ENCODE measurements around the gene C12orf43.

The C12orf43 gene

DNA sequence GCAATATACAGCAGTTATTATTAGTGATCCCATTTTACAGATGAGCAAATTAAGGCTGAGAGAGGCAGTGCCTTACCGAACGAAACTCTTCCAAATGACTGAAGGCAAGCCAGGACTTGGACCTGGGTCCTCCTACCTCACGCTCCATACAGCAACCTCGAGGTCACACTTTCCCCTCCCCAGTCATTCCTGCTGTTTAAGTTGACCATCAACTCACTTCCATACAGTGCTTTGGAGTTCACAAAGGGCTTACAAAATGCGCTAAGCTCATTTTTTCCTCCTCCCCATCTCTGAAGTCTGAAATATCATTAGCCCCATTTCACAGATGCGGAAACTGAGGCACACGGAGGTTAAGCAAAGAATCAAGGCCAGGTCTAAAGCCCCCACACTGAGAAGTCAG lies 33.6 kb downstream of the C12orf43 start:
- H3K4me1 ChIP-seq (ENCODE audit: control insufficient read depth, low read length), result no peaks in the 10 kb centered on the region
- no peak overlapping the region for H3K27ac ChIP-seq (ENCODE audit: low read depth, low read length)
- no peaks in the 10 kb centered on the region for H3K79me2 ChIP-seq (ENCODE audit: control insufficient read depth, low read length)

DNA sequence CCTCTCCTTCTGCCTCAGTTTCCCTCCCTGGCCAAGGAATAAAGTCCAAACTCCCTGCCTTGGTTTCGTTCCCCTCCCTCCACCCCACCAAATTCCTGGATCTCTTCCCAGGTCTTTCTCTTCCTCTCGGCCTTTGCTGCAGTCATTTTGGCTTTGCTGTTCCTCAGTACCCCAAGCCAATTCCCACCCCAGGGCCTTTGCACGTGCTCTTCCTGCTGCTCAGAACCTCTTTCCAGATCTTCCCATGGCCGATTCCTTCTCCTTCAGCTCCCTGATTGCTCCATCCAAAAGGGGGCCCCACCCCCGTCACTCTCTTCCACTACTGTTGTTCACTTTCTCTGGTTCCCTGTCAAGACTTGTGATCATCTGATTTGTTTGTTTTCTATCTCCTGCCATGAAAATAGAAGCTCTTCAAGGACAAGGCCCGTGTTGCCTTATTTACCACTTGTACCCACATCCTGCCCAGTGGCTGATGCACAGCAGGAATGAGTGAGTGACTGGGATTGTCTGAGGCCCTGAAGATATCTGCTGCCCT lies 34.8 kb downstream of the C12orf43 start:
- Histone ChIP-seq H3K4me1 (ENCODE audit: control insufficient read depth, low read length) (no peaks in the 10 kb centered on the region), H3K79me2 (ENCODE audit: control insufficient read depth, low read length) (no peaks in the 10 kb centered on the region)

More for the DNA sequence above, 33.6 kb downstream of the C12orf43 start:
- no peaks in the 10 kb centered on the region for H3K9me3 ChIP-seq (ENCODE audit: control insufficient read depth, insufficient read depth, low read length)
- H4K20me1 ChIP-seq (ENCODE audit: control insufficient read depth, insufficient read depth, low read depth, low read length), result no peaks in the 10 kb centered on the region
- TF ChIP-seq, protein P1, sequence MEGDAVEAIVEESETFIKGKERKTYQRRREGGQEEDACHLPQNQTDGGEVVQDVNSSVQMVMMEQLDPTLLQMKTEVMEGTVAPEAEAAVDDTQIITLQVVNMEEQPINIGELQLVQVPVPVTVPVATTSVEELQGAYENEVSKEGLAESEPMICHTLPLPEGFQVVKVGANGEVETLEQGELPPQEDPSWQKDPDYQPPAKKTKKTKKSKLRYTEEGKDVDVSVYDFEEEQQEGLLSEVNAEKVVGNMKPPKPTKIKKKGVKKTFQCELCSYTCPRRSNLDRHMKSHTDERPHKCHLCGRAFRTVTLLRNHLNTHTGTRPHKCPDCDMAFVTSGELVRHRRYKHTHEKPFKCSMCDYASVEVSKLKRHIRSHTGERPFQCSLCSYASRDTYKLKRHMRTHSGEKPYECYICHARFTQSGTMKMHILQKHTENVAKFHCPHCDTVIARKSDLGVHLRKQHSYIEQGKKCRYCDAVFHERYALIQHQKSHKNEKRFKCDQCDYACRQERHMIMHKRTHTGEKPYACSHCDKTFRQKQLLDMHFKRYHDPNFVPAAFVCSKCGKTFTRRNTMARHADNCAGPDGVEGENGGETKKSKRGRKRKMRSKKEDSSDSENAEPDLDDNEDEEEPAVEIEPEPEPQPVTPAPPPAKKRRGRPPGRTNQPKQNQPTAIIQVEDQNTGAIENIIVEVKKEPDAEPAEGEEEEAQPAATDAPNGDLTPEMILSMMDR (IDR thresholded peaks at IDR 0.05; ENCODE audit: low read depth, low read length, poor library complexity, severe bottlenecking), result no peak
- TF ChIP-seq EZH2phosphoT487 (IDR thresholded peaks at IDR 0.05; ENCODE audit: borderline replicate concordance, low read length), result no peak
- no peak overlapping the region for H3K4me2 ChIP-seq (ENCODE audit: low read length)
- H3K27me3 ChIP-seq (ENCODE audit: control insufficient read depth, low read length), result no peaks in the 10 kb centered on the region
- H3K9me2 ChIP-seq (replicated peaks; ENCODE audit: control insufficient read depth, low read length), result no peaks in the 10 kb centered on the region
- no peaks in the 10 kb centered on the region for H3K36me3 ChIP-seq (ENCODE audit: control insufficient read depth, low read length)
- H3K4me3 ChIP-seq (ENCODE audit: low read length), result no peak overlapping the region
- no peaks in the 10 kb centered on the region for H3F3A ChIP-seq (ENCODE audit: control insufficient read depth, insufficient read depth)

DNA sequence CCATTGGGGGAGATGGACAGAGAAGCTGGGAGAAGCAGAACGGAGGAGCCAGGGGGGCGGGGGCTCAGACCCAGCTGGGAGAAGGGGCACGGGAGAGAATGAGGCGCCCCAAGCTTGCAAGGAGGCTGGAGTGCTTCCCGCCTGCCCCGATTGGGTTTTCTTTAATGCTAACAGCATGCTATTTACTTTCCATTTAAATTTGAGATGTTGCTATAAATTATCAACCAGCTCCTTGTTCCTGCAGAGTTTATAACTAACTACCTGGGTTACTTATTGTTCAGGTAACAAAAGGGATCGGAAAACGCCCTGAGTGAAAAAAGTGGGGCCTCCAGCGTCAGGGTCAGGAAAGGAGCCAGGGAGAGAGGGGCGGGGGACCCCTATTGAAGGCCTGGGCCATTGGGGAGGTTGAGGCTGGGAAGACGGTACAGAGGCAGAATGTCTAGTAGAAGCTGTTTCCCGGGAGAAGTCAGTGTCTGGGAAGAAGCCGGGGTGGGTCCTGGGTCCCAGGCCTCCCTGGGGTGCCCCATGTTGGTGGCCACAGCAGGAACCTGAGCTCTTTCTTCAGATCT lies 35.4 kb downstream of the C12orf43 start:
- no peaks in the 10 kb centered on the region for H3K36me3 ChIP-seq (ENCODE audit: control insufficient read depth, low read length)
- H3K27ac ChIP-seq (ENCODE audit: low read depth, low read length), result no peak overlapping the region
- H3K9me2 ChIP-seq (replicated peaks; ENCODE audit: control insufficient read depth, low read length), result no peaks in the 10 kb centered on the region
- H4K20me1 ChIP-seq (ENCODE audit: control insufficient read depth, insufficient read depth, low read depth, low read length), result no peaks in the 10 kb centered on the region
- H3K4me1 ChIP-seq (ENCODE audit: control insufficient read depth, low read length), result no peaks in the 10 kb centered on the region
- TF ChIP-seq EZH2phosphoT487 (IDR thresholded peaks at IDR 0.05; ENCODE audit: borderline replicate concordance, low read length), result no peak
- TF ChIP-seq, protein P1 (IDR thresholded peaks at IDR 0.05; ENCODE audit: low read depth, low read length, poor library complexity, severe bottlenecking), result no peak
- no peaks in the 10 kb centered on the region for H3K27me3 ChIP-seq (ENCODE audit: control insufficient read depth, low read length)
- no peak overlapping the region for H3K4me3 ChIP-seq (ENCODE audit: low read length)
- no peak overlapping the region for H3K4me2 ChIP-seq (ENCODE audit: low read length)
- no peaks in the 10 kb centered on the region for H3F3A ChIP-seq (ENCODE audit: control insufficient read depth, insufficient read depth)
- no peaks in the 10 kb centered on the region for H3K79me2 ChIP-seq (ENCODE audit: control insufficient read depth, low read length)
- no peaks in the 10 kb centered on the region for H3K9me3 ChIP-seq (ENCODE audit: control insufficient read depth, insufficient read depth, low read length)

More for the DNA sequence above, 34.8 kb downstream of the C12orf43 start:
- H3K4me3 ChIP-seq (ENCODE audit: low read length), result no peak overlapping the region
- no peak for TF ChIP-seq EZH2phosphoT487 (IDR thresholded peaks at IDR 0.05; ENCODE audit: borderline replicate concordance, low read length)
- TF ChIP-seq, protein P1 (IDR thresholded peaks at IDR 0.05; ENCODE audit: low read depth, low read length, poor library complexity, severe bottlenecking), result no peak
- H3K4me2 ChIP-seq (ENCODE audit: low read length), result no peak overlapping the region
- no peaks in the 10 kb centered on the region for H4K20me1 ChIP-seq (ENCODE audit: control insufficient read depth, insufficient read depth, low read depth, low read length)
- H3K9me2 ChIP-seq (replicated peaks; ENCODE audit: control insufficient read depth, low read length), result no peaks in the 10 kb centered on the region
- H3K9me3 ChIP-seq (ENCODE audit: control insufficient read depth, insufficient read depth, low read length), result no peaks in the 10 kb centered on the region
- no peak overlapping the region for H3K27ac ChIP-seq (ENCODE audit: low read depth, low read length)
- no peaks in the 10 kb centered on the region for H3K36me3 ChIP-seq (ENCODE audit: control insufficient read depth, low read length)
- no peaks in the 10 kb centered on the region for H3F3A ChIP-seq (ENCODE audit: control insufficient read depth, insufficient read depth)
- H3K27me3 ChIP-seq (ENCODE audit: control insufficient read depth, low read length), result no peaks in the 10 kb centered on the region

All from DOHH2 (cell line).